HepG2 (cell line): ENCODE results near the gene PAXX. TPM values are rescaled to one million over a fixed set of nuclear protein-coding genes. Genes with fewer than 3 reads are reported as not detected.

Experiments
- ARID4A ChIP-seq: sonication (generic); formaldehyde crosslinking; IDR thresholded peaks from 2 replicates; pipeline ENCODE4 v1.5.0; 2020; ENCODE audit warnings: mild to moderate bottlenecking, missing genetic modification reagents, borderline replicate concordance
- ASH2L ChIP-seq: fragments of 300-600, 200-600 bp; sonication (generic); IDR thresholded peaks from 2 replicates; pipeline ENCODE4 v1.7.0; 2017; ENCODE audit warnings: low read depth, mild to moderate bottlenecking, moderate library complexity, mixed read lengths, low read length; ENCODE audit not compliant: insufficient read length
- BRD4 ChIP-seq: sonication (generic); formaldehyde crosslinking; IDR thresholded peaks from 2 replicates; pipeline ENCODE4 v1.4.0; 2020; ENCODE audit warnings: missing genetic modification reagents
- CHD4 ChIP-seq: fragments of 200-600 bp; sonication (generic); IDR thresholded peaks from 2 replicates; pipeline ENCODE4 v1.7.0; 2017; ENCODE audit warnings: mild to moderate bottlenecking, low read length, borderline replicate concordance
- DPF2 ChIP-seq: sonication (generic); formaldehyde crosslinking; IDR thresholded peaks from 2 replicates; pipeline ENCODE4 v1.4.0; 2020; ENCODE audit warnings: mild to moderate bottlenecking, low read depth, missing genetic modification reagents, borderline replicate concordance
- ELF1 ChIP-seq: sonication (generic); formaldehyde crosslinking; IDR thresholded peaks from 2 replicates; pipeline ENCODE4 v1.4.0; 2020; ENCODE audit warnings: missing genetic modification reagents
- GFI1 ChIP-seq: sonication (generic); formaldehyde crosslinking; IDR thresholded peaks from 2 replicates; pipeline ENCODE4 v1.5.0; 2020; ENCODE audit warnings: missing genetic modification reagents, mild to moderate bottlenecking, borderline replicate concordance
- KDM1A ChIP-seq: IDR thresholded peaks from 2 replicates; pipeline ENCODE4 v1.6.1; 2016; ENCODE audit warnings: missing compliant biosample characterization
- KDM2A ChIP-seq: sonication (generic); formaldehyde crosslinking; IDR thresholded peaks from 2 replicates; pipeline ENCODE4 v1.4.0; 2020; ENCODE audit warnings: low read depth, missing genetic modification reagents, borderline replicate concordance
- NFE2L2 ChIP-seq: fragments of 150-350 bp; IDR thresholded peaks from 2 replicates; pipeline ENCODE4 v1.6.1; 2014; ENCODE audit warnings: low read length
- PHF21A ChIP-seq: sonication (generic); formaldehyde crosslinking; IDR thresholded peaks from 2 replicates; pipeline ENCODE4 v1.5.0; 2020; ENCODE audit warnings: mild to moderate bottlenecking, missing genetic modification reagents
- SNAPC2 ChIP-seq: sonication (generic); formaldehyde crosslinking; IDR thresholded peaks from 2 replicates; pipeline ENCODE4 v1.8.1; 2022; ENCODE audit warnings: mild to moderate bottlenecking, missing genetic modification reagents
- ZBTB34 ChIP-seq: sonication (generic); formaldehyde crosslinking; IDR thresholded peaks from 2 replicates; pipeline ENCODE4 v1.8.0; 2022; ENCODE audit warnings: mild to moderate bottlenecking, missing genetic modification reagents
- ZC3H13 ChIP-seq: sonication (generic); formaldehyde crosslinking; IDR thresholded peaks from 2 replicates; pipeline ENCODE4 v1.8.1; 2023; ENCODE audit warnings: mild to moderate bottlenecking, missing genetic modification reagents, moderate library complexity
- ZNF33B ChIP-seq: sonication (generic); formaldehyde crosslinking; IDR thresholded peaks from 2 replicates; pipeline ENCODE4 v1.5.1; 2020; ENCODE audit warnings: mild to moderate bottlenecking, missing genetic modification reagents
- ZNF501 ChIP-seq: sonication (generic); formaldehyde crosslinking; IDR thresholded peaks from 2 replicates; pipeline ENCODE4 v1.5.1; 2020; ENCODE audit warnings: mild to moderate bottlenecking, moderate library complexity, missing genetic modification reagents
- ZNF790 ChIP-seq: sonication (generic); formaldehyde crosslinking; IDR thresholded peaks from 2 replicates; pipeline ENCODE4 v1.8.0; 2022; ENCODE audit warnings: missing genetic modification reagents, mild to moderate bottlenecking, borderline replicate concordance
- polyA plus RNA-seq, 8 experiments: library from polyadenylated mRNA; depleted of rRNA in 3 of 8; stranded (reverse) in 7 of 8; unstranded in 1 of 8; fragments of >200 nt; fragmentation: Illumina TruSeq in 4 of 8; extraction: Trizol in 4 of 8; gene quantifications; 2 replicates each; pipeline versions ENCODE4 v1.2.1 to v1.2.3, GENCODE V29; 2011 to 2016; ENCODE audit warnings: low read depth in 4 of 8, missing spikeins in 1 of 8, mixed read lengths in 1 of 8; ENCODE audit not compliant: insufficient read depth in 1 of 8
- total RNA-seq, 5 experiments: library from RNA; depleted of rRNA; stranded (reverse); fragments of >200 nt; fragmentation: Illumina TruSeq; extraction: Trizol; gene quantifications; 2 replicates each; pipeline ENCODE4 v1.2.3, GENCODE V29; 2016; ENCODE audit warnings: low read depth in 1 of 5

PAXX gene
- total and polyA plus RNA-seq, 2 of the 13 experiments (the other 11 are each of a cell fraction or from before 2014, with no cell fraction given): 14.0 to 31.9 TPM

GRCh38 chr9:136944519-136945332 lies 47.5 kb upstream of the PAXX start, which contains the start of the genes C8G and FBXW5 (continued):
- TF ChIP-seq PHF21A (CRISPR knock-in tag) (peak; percentile 64), DPF2 (CRISPR knock-in tag) (peak; percentile 53; the same call in 1 of the 2 replicates), BRD4 (CRISPR knock-in tag) (no peak), ZC3H13 (CRISPR knock-in tag) (0 out of 2 replicates have a peak, but pooled peaks have one; percentile 55), ZNF33B (CRISPR knock-in tag) (no peak), ZNF501 (CRISPR knock-in tag) (peak; percentile 84), CHD4 (peak; percentile 95), ARID4A (CRISPR knock-in tag) (no peak; the same call in none of the 2 replicates), KDM1A (CRISPR knock-in tag) (peak; percentile 36; the same call in 1 of the 2 replicates), NFE2L2 (no peak), GFI1 (CRISPR knock-in tag) (no peak), KDM2A (peak; percentile 65), ASH2L (peak; percentile 85), ZNF790 (0 out of 2 replicates have a peak, but pooled peaks have one; percentile 50), ZBTB34 (no peak), ELF1 (CRISPR knock-in tag) (0 out of 2 replicates have a peak, but pooled peaks have one; percentile 11), SNAPC2 (no peak)
